ENCODE measurements around the gene OPRL1.
"Not testable (repeated sequence)": the region's sequence is repeated elsewhere in the genome, so short reads cannot be mapped to it uniquely, and the experiment has no call there.

Gene OPRL1

GRCh38 chr20:64087226-64087825, 7.4 kb downstream of the OPRL1 start:
- DNase-seq, result not testable (repeated sequence)

GRCh38 chr20:64088586-64088985, 8.7 kb downstream of the OPRL1 start:
- not testable (repeated sequence) for DNase-seq

DNA sequence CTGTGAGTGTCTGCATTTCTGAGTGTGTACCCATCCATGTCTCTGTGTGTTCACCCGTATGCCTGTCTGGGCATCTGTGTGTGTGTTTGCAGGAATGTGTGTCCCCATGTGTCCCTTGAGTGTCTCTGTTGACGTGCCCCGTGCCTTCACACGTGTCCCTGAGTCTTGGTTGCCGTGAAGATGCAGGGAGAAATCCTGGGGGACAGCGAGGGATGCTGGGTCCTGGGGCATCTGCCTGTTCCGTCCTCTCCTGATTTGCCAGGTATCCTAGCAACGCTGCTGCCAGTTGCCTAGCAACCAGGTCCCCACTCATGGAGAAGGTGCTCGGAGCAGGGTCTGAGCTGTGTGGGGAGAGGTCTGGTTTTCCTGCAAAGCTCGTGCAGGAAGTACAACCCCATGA, 10.3 kb downstream of the OPRL1 start:
- no peak for DNase-seq

- no peak for DNase-seq
These were observed 11.5 kb downstream of the OPRL1 start for GRCh38 chr20:64091340-64091739.

DNA sequence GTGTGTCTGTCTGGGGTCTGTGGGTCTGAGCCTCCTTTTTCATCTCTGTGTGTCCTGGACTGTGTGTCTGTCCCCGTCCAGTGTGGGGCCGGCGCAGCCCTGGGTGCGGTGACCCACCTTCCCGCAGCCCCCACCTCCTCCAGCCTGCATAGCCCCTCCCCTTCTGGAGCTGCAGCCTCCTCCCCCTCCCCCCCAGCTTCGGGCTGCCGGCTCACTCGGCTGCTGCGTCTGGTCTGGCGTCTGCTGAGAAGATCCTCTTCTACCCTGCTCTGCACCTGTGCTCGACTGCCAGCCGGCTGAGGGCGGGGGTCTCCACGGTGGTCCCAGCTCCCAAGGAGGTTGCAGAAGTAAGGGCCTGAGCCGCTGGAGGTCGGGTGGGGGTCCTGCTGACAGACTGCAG, 11.9 kb downstream of the OPRL1 start:
- DNase-seq, result no peak

- no peak for DNase-seq
These were observed 12.6 kb downstream of the OPRL1 start for GRCh38 chr20:64092258-64093012.

GRCh38 chr20:64093013-64093503, 13.2 kb downstream of the OPRL1 start:
- DNase-seq, result no peak

GRCh38 chr20:64095455-64095854, 15.6 kb downstream of the OPRL1 start:
- no peak for DNase-seq

- DNase-seq, result no peak
These were observed 16.0 kb downstream of the OPRL1 start for GRCh38 chr20:64095927-64096326.

DNA sequence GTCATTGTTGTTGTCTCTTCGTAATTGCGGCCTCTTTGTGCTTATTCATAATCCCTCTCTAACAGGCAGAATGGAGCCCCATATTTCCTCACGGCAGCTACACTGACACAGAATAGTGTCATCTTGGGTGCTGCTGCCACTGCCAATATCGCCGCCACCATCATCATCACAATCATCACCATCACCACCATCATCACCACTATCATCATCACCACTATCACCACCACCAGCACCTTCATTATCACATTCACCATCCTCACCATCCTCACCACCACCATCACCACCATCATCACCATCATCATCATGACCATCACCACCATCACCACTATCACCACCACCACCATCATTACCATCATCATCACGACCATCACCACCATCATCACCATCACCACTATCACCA, 16.7 kb downstream of the OPRL1 start:
- no peak for DNase-seq

- DNase-seq, result no peak
These were observed 18.7 kb downstream of the OPRL1 start for GRCh38 chr20:64098471-64099013.

DNA sequence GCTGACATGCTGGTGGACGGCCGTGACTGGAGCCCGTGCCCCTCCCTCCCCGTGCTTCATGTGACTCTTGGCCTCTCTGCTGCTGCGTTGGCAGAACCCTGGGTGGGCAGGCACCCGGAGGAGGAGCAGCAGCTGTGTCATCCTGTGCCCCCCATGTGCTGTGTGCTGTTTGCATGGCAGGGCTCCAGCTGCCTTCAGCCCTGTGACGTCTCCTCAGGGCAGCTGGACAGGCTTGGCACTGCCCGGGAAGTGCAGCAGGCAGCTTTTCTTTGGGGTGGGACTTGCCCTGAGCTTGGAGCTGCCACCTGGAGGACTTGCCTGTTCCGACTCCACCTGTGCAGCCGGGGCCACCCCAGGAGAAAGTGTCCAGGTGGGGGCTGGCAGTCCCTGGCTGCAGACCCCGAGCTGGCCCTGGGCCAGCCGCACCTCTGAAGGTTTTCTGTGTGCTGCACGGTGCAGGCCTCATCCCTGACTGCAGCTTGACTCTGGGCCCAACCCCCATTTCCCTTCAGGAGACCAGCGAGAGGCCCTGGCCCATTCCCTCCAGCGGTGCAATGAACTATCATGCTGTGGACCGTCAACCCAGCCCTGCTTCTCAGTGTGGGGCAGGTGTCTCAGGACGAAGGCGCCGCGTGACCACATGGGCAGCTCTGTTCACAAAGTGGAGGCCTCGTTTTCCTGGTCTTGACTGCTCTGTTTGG, 19.4 kb downstream of the OPRL1 start:
- no peak for DNase-seq

DNA sequence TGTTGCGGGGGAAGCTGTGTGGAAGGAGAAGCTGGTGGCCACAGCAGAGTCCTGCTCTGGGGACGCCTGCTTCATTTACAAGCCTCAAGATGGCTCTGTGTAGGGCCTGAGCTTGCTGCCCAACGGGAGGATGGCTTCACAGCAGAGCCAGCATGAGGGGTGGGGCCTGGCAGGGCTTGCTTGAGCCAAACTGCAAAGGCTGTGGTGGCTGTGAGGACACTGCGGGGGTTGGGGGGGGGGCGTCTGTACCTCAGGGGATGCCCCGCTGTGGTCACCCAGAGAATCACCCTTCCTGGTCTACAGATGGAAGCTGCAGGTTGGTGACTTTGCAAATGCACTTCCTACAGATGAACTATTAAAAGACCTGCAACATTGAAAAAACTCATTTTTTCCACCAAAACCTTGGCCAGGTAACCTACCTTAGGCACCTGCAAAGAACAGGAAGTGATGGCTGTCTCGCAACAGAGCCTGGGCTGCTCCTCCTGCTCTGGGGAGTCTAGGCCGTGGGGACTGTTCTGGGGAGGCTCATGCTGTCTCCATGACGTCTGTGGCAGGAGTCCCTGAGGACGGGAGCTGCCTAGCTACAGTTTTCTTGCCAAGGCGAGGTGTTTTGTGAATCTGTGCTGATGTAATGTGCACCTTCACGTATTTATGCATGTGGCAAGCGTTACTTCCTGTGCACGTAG, 20.1 kb downstream of the OPRL1 start:
- no peak for DNase-seq

DNA sequence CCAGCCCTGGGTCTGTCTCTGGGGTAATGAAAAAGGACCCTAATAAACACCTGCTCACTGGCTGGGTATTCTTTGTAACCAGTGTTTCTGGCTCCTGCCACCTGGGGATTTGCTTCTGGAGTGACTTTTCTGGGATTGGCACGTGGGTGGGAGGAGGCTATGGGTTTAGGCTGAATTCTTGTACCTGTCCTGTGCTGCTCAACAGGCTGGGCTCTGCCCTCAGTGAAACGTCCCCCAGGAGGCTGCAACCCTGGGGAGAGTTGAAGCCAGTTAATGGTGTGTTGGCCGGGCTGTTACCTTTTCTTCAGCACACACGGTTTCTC, 20.6 kb downstream of the OPRL1 start:
- no peak for DNase-seq

DNA sequence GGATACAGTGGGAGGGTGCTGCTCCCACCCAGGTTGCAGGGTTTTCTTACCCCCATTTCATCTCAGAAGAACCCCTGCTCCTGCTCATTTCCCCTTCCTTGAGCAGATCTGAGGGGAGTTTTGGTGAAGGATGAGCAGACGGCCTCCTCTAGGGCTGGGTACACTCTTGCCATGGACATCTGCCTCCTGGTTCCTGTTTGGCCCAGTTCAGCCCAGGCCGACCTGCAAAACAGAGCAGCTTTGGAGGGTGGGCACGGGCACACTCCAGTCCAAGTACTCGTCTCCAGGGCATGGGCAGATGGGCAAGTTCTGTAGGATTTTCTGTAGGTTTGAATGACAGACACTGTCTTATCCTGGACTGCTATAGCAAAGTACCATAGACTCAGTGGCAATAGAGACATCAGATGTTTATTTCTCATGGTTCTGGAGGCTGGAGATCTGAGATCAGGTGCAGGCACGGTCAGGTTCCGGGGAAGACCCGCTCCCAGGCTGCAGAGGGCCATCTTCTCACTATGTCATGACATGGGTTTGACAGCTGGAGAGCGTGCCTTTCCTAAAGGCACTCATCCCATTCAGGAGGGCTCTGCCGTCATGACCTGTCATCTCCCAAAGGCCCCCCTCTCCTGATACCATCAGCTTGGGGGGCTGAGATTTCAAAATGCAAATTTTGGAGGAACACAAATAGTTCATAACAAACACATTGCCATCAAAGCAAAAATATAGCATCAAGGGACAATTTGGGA, 21.2 kb downstream of the OPRL1 start:
- no peak for DNase-seq

DNA sequence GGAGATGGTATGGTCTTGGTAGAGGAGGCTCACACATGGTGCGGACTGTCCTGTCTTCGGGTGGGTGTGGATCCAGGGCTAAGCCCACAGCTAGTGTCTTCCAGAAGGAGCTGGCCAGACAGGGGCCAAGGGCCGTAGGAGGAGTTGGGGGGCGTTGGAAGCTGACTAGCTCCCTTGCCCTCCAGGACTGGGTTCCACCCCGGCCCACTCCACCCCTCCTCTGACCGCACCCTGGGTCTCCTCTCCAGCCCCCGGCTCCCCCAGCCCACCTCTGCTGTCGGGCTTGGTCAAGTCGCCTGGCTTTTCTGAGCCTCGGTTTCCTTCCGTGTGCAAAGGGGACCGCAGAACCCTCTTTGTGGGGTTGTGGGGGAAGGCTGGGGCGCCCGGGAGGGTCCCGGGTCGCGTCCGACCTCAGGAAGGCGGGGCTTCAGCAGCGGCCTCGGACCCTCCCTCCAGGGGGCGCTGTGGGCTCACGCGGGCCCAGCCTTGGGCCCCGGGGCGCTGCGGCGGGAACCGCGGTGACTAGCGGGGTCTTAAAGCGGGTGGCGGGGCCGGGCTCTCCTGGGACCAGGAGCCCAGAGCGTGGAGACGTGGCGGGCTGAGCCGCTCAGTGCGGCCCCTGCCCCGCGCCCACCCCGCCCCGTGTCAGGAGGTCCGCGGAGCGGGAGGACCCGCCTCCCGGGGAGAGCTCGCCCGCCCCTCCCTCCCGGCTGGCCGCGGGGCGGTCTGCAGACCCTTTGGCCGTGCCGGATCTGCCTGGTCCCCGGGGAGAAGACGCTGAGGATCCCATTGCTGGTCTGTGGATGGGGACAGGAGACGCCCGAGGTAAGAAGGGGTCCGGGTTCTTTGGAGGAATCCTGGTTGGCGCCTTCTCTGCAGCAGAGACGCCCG, 22.1 kb downstream of the OPRL1 start:
- DNase-seq, result peak; percentile 60

DNA sequence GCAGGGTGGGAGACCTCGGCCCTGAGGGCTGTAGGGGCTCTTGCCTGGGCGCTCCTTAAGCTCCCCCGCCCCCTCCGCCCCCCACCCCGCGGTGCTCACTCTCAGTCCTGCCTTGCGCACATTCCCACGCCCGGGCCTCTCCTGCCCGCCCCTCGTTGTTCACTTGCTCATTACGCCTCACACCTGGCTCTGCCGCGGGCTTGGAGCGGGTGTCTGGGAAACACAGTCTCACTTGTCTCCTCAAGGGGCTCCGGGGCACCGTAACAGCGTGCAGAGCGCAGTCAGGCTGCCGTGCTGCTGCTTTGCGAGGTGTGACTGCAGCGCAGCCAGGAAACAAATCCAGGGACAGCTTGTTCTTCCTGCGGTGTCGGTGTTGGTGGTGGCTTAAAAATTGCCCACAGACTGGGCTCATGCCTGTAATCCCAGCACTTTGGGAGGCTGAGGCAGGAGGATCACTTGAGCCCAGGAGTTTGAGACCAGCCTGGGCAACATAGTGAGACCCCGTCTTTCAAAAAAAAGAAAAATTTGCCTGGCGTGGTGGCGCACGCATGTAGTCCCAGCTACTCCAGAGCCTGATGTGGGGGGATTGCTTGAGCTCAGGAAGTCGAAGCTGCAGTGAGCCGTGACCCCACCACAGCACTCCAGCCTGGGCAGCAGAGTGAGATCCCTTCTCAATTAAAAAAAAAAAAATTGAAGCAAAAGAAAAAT, 22.9 kb downstream of the OPRL1 start:
- no peak for DNase-seq

- no peak for DNase-seq
These were observed 24.2 kb downstream of the OPRL1 start for GRCh38 chr20:64103871-64104666.

DNA sequence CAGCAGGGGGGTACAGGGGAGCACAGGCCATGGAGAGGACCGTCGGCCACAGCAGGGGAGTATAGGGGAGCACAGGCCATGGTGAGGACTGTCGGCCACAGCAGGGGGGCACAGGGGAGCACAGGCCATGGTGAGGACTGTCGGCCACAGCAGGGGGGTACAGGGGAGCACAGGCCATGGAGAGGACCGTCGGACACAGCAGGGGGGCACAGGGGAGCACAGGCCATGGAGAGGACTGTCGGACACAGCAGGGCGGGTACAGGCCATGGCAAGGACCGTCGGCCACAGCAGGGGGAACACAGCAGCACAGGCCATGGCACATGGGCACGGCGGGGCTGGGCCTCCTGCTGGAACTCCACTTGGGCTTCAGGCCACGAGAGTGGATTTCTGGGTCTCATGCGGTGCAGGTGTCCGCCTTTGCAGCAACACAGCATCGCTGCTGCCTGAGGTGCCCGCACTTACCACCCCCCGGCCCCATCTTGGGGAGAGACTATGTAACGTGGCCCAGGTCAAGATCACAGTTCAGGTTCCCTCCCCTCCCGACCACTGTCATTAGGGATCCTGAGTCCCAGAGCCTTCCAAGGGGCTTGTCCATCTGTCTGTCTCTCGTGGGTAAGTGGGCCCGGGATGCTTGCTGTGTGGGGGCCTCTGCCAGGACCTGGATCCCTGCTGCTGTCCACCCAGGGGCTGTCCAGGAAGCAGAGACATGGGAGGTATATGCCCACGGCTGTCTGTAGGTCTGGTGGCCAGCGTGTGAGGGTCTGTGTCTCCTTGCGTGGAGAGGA, 25.0 kb downstream of the OPRL1 start:
- no peak for DNase-seq
